ENCODE results near the gene CIROP. TPM values are rescaled to one million over a fixed set of nuclear protein-coding genes. Genes with fewer than 3 reads are reported as not detected.

CIROP gene
- total RNA-seq, 1 experiment from 2014 or later = not detected

DNA sequence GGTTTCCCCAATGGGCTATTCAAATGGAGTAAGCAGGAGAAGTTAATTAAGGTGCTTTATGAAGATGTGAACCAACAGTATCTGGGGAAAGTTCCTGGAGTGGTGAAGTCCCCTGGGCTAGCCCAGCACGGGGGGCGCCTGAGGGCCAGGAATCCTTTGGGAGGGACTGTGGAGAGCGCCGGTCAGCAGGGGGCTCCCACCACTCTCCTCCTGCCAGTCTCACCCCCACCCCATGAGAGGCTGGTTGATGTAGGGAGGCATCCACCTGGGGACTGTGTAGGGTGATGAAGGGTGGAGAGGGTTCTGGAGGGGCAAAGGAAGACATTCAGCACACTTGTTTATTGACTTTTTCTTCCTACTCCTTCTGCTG is 9.9 kb upstream of the CIROP start:
- Histone ChIP-seq H3K9me3 (ENCODE audit: control insufficient read depth, low read depth, low read length) (no peaks in the 10 kb centered on the region), H4K20me1 (ENCODE audit: control insufficient read depth, insufficient read depth, insufficient read length) (no peaks in the 10 kb centered on the region), H4K91ac (ENCODE audit: insufficient read length, low read depth, low read length) (no peak overlapping the region), H2AK5ac (ENCODE audit: insufficient read length, low read length) (no peak overlapping the region), H3K27me3 (ENCODE audit: insufficient read depth, low read length) (no peaks in the 10 kb centered on the region), H3K4me1 (ENCODE audit: insufficient read depth, low read length) (peaks cover 2% of the 10 kb centered on the region; the same call in 1 of the 2 replicates), H2BK20ac (ENCODE audit: low read depth, low read length, poor library complexity, severe bottlenecking) (no peak overlapping the region), H3K23me2 (ENCODE audit: insufficient read length, low read depth, low read length, poor library complexity, severe bottlenecking) (no peaks in the 10 kb centered on the region), H2BK15ac (ENCODE audit: low read depth, low read length) (no peak overlapping the region), H3K18ac (ENCODE audit: insufficient read length, low read depth, low read length) (no peak overlapping the region), H3K4me2 (ENCODE audit: insufficient read depth, insufficient read length, low read length) (no peak overlapping the region), H3K27ac (ENCODE audit: insufficient read length, low read depth, low read length) (no peak overlapping the region), H2AFZ (ENCODE audit: low read length) (no peak overlapping the region), H3K56ac (ENCODE audit: insufficient read length, low read depth, low read length) (no peak overlapping the region), H2BK5ac (ENCODE audit: insufficient read length, low read length) (no peak overlapping the region), H4K8ac (replicated peaks; ENCODE audit: insufficient read length, low read depth, low read length) (no peak overlapping the region), H3K23ac (ENCODE audit: insufficient read length, low read depth, low read length) (no peak overlapping the region), H3T11ph (ENCODE audit: low read length) (no peak overlapping the region), H3K79me2 (ENCODE audit: insufficient read depth, low read length) (no peaks in the 10 kb centered on the region), H2BK120ac (ENCODE audit: low read depth, low read length, poor library complexity, severe bottlenecking) (no peak overlapping the region), H2BK12ac (ENCODE audit: insufficient read length, low read depth, low read length) (no peak overlapping the region), H3K4ac (ENCODE audit: low read depth, low read length) (no peak overlapping the region), H3K79me1 (ENCODE audit: insufficient read depth, low read depth, low read length, poor library complexity, severe bottlenecking) (no peaks in the 10 kb centered on the region), H3K14ac (ENCODE audit: insufficient read depth, low read length) (no peak overlapping the region), H4K5ac (ENCODE audit: insufficient read length, low read depth, low read length) (no peak overlapping the region), H3K9ac (ENCODE audit: extremely low read depth, insufficient read length, low read length) (no peak overlapping the region)
- no CpG with 5 or more reads among the region's 4 CpGs for WGBS (ENCODE audit: extremely low coverage, insufficient read length, low lambda C conversion rate)
- no peak for DNase-seq
- H3K36me3 Mint-ChIP-seq (ENCODE audit: insufficient read depth in 1 of 3, low read depth in 3 of 3) = no peaks in the 10 kb centered on the region; a peak in 1 of 7 replicates
- H3K27ac Mint-ChIP-seq = no peak overlapping the region
- no peaks in the 10 kb centered on the region for H3K9me3 Mint-ChIP-seq
- peaks cover 28% of the 10 kb centered on the region for H3K27me3 Mint-ChIP-seq (ENCODE audit: low read depth)
- peaks cover 27 to 33% of the 10 kb centered on the region in 2 experiments for H3K4me1 Mint-ChIP-seq
- H3K4me3 Mint-ChIP-seq = peak overlapping the region in 1 of 2 experiments; percentile 41; a peak in 2 of 5 replicates
- TF ChIP-seq, protein P1, sequence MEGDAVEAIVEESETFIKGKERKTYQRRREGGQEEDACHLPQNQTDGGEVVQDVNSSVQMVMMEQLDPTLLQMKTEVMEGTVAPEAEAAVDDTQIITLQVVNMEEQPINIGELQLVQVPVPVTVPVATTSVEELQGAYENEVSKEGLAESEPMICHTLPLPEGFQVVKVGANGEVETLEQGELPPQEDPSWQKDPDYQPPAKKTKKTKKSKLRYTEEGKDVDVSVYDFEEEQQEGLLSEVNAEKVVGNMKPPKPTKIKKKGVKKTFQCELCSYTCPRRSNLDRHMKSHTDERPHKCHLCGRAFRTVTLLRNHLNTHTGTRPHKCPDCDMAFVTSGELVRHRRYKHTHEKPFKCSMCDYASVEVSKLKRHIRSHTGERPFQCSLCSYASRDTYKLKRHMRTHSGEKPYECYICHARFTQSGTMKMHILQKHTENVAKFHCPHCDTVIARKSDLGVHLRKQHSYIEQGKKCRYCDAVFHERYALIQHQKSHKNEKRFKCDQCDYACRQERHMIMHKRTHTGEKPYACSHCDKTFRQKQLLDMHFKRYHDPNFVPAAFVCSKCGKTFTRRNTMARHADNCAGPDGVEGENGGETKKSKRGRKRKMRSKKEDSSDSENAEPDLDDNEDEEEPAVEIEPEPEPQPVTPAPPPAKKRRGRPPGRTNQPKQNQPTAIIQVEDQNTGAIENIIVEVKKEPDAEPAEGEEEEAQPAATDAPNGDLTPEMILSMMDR (conservative IDR thresholded peaks at IDR 0.05) = no peak

Data from H9 (cell line).